PFSK-1 (cell line): ENCODE data around the gene MAB21L1.

ENCODE experiments used
- FOXP2 ChIP-seq: optimal IDR thresholded peaks from 2 replicates; pipeline ENCODE3; 2011; ENCODE audit warnings: borderline replicate concordance, control low read depth, inconsistent platforms; ENCODE audit not compliant: insufficient read depth; ENCODE audit errors: extremely low read length, extremely low read depth
- POLR2AphosphoS5 ChIP-seq: IDR thresholded peaks from 2 replicates; pipeline ENCODE4 v1.6.1; 2012; ENCODE audit warnings: low read depth, mild to moderate bottlenecking, control low read depth, low read length, moderate library complexity
- REST ChIP-seq, 2 experiments: IDR thresholded peaks; 2 replicates each; pipeline versions ENCODE4 v1.6.1 to v1.8.0; 2011 to 2012; ENCODE audit warnings: low read depth in 2 of 2, low read length in 2 of 2, control low read depth in 1 of 2, inconsistent platforms in 1 of 2, mild to moderate bottlenecking in 1 of 2, moderate library complexity in 1 of 2; ENCODE audit not compliant: insufficient read depth in 1 of 2
- SIN3A ChIP-seq: IDR thresholded peaks from 2 replicates; pipeline ENCODE4 v1.6.1; 2012; ENCODE audit warnings: mild to moderate bottlenecking, low read length, moderate library complexity, borderline replicate concordance; ENCODE audit not compliant: insufficient read depth
- TAF1 ChIP-seq: IDR thresholded peaks from 2 replicates; pipeline ENCODE4 v1.6.1; 2012; ENCODE audit warnings: low read length, control low read depth, borderline replicate concordance; ENCODE audit not compliant: insufficient read depth

The MAB21L1 gene

GRCh38 chr13:35512271-35512920 lies 35.9 kb upstream of the MAB21L1 start:
- no peak for TF ChIP-seq SIN3A
- TF ChIP-seq REST (IDR thresholded peaks at IDR 0.05; ENCODE audit: insufficient read depth in 1 of 2, low read depth in 2 of 2, low read length in 2 of 2): no peak
- no peak for TF ChIP-seq POLR2AphosphoS5
- no peak for TF ChIP-seq TAF1
- TF ChIP-seq FOXP2: no peak

- no peak for TF ChIP-seq FOXP2
- no peak for TF ChIP-seq REST (IDR thresholded peaks at IDR 0.05; ENCODE audit: insufficient read depth in 1 of 2, low read depth in 2 of 2, low read length in 2 of 2)
- no peak for TF ChIP-seq TAF1
- no peak for TF ChIP-seq SIN3A
- no peak for TF ChIP-seq POLR2AphosphoS5
These were observed 26.0 kb upstream of the MAB21L1 start for GRCh38 chr13:35502456-35502855.

DNA sequence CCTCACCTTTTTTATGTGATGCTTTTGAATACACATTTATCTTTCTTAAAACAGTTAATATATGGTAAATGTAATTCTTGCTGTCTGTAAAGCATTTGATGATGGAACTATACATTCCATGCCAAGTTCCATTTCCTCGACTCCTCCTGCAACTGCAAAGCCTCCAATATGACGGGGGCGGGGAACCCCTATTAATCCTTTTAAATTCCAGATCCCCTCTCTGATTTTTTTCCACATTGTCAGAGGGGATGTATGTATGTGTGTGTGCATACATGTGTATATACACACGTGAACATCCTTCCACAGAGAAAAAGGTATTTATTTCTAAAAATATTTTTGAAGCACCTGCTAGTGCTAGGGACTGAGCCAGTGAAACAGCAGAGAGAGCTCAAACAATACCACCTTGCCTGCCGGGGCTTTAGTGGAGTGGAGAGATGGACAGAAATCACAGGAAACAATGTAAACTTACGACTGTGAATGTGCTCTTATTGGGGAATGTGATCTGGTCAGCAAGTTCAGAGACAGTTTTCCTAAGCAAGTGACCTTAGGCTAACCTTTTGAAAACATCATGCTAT lies 25.3 kb upstream of the MAB21L1 start:
- TF ChIP-seq TAF1: no peak
- no peak for TF ChIP-seq REST (IDR thresholded peaks at IDR 0.05; ENCODE audit: insufficient read depth in 1 of 2, low read depth in 2 of 2, low read length in 2 of 2)
- no peak for TF ChIP-seq FOXP2
- no peak for TF ChIP-seq SIN3A
- no peak for TF ChIP-seq POLR2AphosphoS5

- no peak for TF ChIP-seq TAF1
- TF ChIP-seq POLR2AphosphoS5: no peak
These were observed 23.7 kb upstream of the MAB21L1 start for GRCh38 chr13:35500144-35500543.

- TF ChIP-seq REST (IDR thresholded peaks at IDR 0.05; ENCODE audit: insufficient read depth in 1 of 2, low read depth in 2 of 2, low read length in 2 of 2): no peak
- TF ChIP-seq TAF1: no peak
These were observed 23.2 kb upstream of the MAB21L1 start for GRCh38 chr13:35499676-35500075.
